Stimulated activated CD4-positive, alpha-beta T cell treated with anti-CD3 and anti-CD28 coated beads, Interleukin-4, amount 100 ng/mL, for 24 hours (primary cell): ENCODE data around the gene TTC9.
A peak's percentile ranks its signal among the peaks of the same experiment; 100 is the strongest.
"Not testable (repeated sequence)": the region's sequence is repeated elsewhere in the genome, so short reads cannot be mapped to it uniquely, and the experiment has no call there.

ENCODE experiments used
- DNase-seq: peaks from one replicate; pipeline ENCODE4 v3.0.0-alpha.2; 2020

Gene TTC9

DNA sequence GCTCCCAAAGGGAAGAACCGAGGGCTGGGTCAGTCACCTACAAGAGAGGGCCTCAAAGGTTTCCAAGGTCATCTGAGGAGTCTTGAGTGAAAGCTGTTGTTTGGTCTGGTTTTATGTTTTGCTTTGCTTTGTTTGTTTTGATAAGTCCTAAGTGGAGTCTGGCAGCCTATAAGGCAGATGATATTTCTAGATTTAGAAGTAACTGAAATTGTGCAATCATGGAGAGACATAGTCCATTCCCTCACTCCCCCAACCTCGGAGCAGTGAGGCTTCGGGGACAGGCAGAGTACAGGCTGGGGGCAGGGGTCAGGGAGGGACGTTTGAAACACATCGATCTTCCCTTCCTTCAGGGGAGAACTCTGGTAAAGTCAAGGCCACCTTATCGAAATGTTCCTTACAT, 42.3 kb downstream of the TTC9 start:
- DNase-seq, result no peak

- DNase-seq, result no peak
Observed at GRCh38 chr14:70685474-70686197, 43.9 kb downstream of the TTC9 start.

DNA sequence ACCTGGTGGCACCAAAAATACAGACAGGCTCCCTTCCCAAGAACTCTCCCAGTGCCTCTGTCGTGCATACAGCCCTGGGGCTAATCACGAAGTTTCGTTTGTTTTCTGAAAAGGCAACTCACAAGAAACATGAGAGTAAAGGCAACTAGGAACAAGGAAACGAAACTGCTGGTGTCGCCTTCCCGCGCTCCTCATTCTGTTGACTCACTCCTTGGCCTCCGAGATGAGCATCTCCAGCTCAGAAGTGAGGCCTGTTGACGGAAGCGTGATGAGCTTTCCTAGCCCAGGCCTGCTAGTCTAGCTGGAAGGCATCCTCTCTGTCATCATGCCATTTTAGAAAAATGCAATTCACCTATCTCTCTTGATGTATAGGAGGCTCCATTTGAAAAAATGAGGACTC, 50.5 kb downstream of the TTC9 start:
- DNase-seq, result no peak

DNA sequence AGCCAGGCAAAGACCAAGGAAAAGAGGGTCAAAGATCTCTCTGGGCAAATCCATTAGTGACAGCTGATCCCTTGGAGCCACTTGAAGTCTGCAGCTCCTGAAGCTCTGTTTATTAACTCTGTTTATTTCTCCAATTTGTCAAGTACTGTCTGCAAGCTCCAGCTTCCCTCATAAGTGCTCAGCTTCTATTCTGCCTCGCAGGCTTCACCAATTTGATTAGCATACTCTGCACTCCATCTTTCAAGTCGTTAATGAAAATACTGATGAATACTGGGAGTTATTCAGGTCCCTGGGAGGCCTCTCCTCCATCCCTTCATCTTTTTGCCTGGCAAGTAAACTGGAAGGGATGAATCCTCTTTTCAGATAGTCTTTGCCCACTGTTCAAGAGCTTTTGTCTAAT, 54.3 kb downstream of the TTC9 start:
- no peak for DNase-seq

DNA sequence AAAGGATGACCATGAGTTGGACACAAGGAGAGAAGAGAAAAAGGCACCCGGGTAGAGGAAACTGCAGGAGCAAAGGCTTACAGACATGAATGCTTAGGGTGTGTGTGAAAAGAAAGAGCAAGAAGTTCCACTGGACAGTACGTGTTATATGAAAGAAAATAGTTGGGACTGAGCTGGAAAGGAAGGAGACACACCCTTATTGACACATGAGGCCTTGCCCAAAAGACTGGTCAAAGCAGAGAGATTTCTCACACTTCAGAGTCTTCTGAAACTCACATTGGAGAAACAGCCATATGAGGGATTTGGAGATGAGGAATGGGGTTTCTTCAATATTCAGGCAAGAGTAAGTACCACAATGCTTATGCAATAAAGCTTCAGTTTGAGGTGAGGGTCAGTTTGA, 56.0 kb downstream of the TTC9 start:
- DNase-seq, result no peak

DNA sequence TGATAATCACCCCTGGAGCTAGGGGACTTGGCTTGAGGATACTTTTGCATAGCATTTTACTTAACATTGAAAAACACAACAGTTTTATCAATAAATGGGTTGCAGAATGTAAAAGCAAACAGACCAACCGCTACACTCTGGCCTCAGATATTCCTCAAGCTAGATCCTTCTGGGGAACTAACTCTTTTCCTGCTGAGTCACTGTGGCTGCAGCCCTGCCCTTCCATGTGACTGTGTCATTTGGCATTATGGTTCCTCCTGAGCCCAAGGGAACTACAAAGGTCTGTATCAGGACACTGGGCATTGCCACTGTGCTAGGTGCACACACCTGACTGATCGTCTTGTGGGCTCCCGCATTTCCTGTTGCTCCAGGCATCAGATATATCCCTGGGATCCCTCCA, 56.6 kb downstream of the TTC9 start:
- DNase-seq, result no peak

DNA sequence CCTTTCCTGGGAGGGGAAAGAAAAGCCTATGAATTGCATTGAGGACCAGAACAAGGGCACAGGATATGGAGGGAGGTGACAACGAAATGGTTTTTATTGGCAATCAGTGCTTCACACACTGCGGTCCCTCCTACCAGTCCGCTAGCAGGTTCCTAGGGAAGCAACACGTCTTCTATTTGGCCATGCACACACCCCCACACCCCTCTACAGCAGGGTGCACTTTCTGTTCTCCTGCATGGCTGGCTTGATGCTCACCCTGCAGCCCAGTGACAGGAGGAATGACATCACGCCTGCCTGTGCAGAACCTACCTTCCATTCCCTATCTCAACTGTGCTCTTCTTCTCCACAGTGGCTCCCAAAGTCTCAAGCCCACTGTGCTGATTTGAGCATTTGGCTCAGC, 57.9 kb downstream of the TTC9 start:
- DNase-seq, result no peak

GRCh38 chr14:70700955-70701585, 59.4 kb downstream of the TTC9 start:
- no peak for DNase-seq

GRCh38 chr14:70701610-70702009, 59.9 kb downstream of the TTC9 start:
- no peak for DNase-seq

DNA sequence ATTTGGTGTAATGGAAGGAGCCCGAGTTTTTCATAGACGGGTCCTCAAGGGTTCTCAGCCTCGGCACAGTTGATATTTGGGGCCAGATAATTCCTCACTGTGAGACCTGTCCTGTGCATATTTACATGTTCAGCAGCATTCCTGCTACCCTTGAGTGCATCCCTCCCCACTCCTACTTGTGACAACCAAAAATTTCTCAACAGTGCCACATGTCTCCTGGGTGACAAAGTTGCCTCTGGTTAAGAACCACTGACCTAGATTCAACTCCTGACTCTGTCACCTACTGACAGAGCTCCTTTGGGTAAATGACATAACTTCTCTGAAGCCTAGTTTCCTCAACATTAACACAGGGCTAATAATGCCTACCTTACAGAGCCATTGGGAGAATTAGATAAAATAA, 60.4 kb downstream of the TTC9 start:
- no peak for DNase-seq

- not testable (repeated sequence) for DNase-seq
Observed at GRCh38 chr14:70703621-70704168, 62.0 kb downstream of the TTC9 start.

DNA sequence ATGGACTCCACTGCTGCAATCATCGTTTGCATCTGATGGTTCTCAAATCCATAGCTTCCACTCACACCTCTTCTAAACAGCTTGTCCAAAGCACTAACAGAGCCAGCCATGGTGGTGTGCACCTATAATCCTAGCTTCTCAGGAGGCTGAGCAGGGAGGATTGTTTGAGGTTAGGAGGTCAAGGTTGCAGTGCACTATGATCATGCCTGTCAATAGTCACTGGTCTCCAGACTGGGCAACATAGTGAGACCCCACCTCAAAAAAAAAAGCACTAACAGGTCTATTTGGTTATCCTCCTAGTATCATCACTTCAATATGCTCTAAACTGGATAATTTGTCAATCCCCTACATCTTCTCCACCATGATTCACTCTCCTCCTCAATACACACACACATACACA, 63.2 kb downstream of the TTC9 start:
- DNase-seq, result no peak

- DNase-seq, result no peak
Observed at GRCh38 chr14:70706177-70706576, 64.5 kb downstream of the TTC9 start.

- DNase-seq, result peak; percentile 3
Observed at GRCh38 chr14:70707138-70708038, 65.7 kb downstream of the TTC9 start.

DNA sequence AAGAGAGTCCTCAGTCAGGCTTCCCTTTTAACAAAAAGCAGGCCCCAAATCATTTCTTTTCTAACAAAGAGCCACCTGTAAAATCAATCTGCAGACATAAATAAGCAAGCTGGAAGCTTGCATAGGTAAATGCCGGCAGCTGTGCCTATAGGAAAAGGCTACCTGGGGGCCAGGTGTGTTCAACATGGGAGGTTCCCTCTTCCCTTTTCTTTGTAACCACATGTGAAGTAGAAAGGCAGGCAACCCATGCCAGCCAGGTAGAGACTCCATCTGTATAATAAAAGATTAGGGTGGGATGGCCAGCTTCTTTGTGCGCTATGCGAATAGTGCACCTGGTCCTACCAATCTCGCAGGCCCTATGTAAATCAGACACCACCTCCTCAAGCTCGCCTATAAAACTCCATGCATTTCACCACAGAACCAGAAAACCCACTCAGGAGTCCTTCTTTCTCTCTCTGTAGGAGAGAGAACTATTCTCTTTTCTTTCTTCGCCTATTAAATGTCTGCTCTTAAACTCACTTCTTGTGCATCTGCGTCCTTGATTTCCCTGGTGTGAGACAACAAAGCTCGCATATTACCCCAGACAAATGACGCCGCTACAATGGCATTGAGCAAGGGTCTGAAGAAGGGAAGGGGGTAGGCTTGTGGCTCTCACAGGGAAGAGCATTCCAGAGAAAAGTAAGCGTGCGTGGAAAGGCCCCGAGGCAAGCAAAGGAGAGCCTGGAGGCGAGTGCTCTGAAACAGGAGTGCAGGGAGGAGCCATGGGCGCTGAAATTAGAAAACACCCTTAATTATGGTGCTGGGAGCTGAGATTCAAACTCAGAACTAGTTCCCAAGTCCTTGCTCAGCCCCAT, 67.2 kb downstream of the TTC9 start:
- DNase-seq, result no peak

- no peak for DNase-seq
Observed at GRCh38 chr14:70709726-70710382, 68.1 kb downstream of the TTC9 start.

DNA sequence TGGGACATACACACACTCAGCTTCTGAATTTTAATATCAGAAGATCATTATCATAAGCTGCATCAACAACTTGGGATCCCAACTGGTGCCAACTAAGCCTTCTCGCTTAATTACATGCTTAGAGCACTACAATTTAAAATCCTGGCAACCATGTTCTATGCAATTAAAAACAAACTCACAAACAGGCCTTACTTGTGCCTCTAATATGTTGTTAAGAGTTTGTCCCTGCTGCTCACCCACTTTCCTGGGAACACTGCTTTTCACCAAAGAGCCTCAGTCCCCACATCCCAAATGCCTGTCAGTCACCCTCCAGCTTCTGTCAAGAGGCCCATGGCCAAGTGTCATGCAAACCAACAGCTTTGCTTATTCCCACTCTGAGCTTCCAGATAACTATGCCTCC, 69.7 kb downstream of the TTC9 start:
- no peak for DNase-seq

- no peak for DNase-seq
Observed at GRCh38 chr14:70713096-70713495, 71.4 kb downstream of the TTC9 start.

GRCh38 chr14:70713511-70713916, 71.8 kb downstream of the TTC9 start:
- DNase-seq, result no peak

DNA sequence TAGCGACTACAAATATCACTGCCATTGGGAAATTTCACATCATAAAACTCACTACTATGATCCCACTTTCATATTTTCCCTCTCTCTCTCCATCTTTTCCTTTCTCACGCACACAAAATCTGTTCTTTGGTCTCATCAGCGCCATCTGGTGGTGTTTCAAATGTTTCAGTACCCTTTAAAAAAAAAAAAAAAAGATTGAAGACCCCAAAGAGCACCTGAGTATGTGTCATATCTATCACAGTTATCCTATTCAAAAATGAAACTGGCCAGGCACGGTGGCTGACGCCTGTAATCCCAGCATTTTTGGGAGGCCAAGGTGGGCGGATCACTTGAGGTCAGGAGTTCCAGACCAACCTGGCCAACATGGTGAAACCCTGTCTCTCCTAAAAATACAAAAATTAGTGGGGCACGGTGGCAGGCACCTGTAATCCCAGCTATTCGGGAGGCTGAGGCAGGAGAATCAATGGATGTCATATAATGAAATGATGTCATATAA, 72.4 kb downstream of the TTC9 start:
- peak; percentile 56 for DNase-seq

DNA sequence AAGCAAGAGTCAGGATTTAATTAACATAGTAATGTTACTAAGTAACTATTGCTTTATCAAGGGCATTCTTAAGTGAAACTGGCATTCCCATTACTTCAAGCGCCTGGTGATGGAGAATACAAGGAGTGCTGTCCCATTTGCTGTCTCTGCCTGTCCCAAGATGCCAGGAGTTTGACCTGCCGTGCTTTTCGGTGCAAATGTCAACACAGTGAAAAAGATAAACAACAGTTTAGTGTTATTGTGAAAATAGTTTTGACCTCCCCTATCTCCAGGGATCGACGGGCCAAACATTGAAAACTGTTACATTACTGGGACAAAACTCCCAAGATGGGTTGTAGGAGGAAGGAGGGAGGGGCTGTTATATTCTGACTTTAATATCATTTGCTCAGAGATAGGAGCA, 74.8 kb downstream of the TTC9 start:
- DNase-seq, result no peak

GRCh38 chr14:70716958-70717357, 75.2 kb downstream of the TTC9 start:
- no peak for DNase-seq
